Measurements from ENCODE around the gene FOXO6.

Gene FOXO6

GRCh38 chr1:41353744-41354143 lies 7.5 kb upstream of the FOXO6 start:
- DNase-seq = no peak

- DNase-seq = no peak
These were observed 6.3 kb upstream of the FOXO6 start for GRCh38 chr1:41354956-41355355.

- DNase-seq = no peak
These were observed 5.9 kb upstream of the FOXO6 start for GRCh38 chr1:41355356-41355755.

GRCh38 chr1:41355761-41356160 lies 5.5 kb upstream of the FOXO6 start:
- no peak for DNase-seq

DNA sequence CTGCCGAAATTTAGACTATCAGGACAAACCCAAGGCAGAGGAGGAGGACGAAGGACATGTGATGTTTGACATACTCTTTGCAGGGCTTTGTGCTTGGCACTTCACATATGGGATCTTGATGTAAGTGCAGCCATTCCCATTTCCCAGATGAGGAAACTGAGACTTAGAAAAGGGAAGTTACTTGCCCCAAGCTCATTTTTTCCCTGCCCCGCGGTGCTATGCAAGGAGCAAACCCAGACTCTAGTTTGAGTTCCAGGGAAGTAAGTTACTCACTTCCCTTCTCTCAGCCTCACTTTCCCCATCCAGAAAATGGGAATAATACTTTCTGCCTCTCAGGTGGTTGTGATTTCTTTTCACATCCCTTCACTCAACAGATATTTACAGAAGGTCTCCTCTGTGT lies 4.5 kb upstream of the FOXO6 start:
- DNase-seq = no peak

- no peak for DNase-seq
These were observed 3.7 kb upstream of the FOXO6 start for GRCh38 chr1:41357451-41358101.

- no peak for DNase-seq
These were observed 2.9 kb upstream of the FOXO6 start for GRCh38 chr1:41358131-41359021.

DNA sequence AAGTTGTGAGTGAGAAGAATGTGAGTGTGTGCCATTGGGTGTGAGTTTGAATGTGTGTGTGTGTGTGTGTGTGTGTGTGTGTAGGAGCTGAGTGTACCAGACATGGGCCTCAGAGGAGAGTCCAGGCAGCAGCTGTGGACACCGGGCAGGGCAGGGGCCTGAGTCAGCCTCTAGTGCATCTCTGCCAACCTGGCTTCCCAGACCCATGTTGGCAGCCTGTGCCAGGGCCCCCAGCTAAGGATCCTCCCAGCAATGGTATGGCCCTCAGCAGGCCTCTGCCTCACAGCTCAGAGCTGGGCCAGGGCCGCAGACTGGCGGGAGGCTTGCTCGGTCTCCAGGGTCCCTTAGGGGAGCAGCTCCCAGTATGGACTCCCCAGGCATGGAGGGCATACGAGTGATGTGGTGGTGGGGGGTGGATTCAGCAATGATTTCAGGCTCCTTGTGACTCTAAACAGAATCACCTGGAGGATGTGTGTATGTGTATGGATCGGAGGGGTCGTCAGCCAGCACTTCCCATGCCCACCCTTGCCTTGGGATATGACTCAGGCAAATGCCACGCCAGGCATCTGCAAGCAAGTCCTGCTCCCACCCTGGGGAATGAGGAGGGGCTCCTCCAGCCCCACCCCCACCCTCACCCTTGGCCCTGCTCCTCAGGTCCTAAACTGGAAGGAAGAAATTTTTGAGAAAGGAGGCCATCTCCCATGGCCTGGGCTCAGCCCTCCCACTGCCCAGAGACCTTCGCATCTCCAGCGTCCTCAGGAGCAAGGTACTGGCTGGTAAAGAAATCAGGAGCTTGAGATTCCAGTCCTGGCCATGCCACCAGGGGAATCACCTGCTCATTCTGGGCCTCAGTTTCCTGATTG lies 1.8 kb upstream of the FOXO6 start:
- no peak for DNase-seq

DNA sequence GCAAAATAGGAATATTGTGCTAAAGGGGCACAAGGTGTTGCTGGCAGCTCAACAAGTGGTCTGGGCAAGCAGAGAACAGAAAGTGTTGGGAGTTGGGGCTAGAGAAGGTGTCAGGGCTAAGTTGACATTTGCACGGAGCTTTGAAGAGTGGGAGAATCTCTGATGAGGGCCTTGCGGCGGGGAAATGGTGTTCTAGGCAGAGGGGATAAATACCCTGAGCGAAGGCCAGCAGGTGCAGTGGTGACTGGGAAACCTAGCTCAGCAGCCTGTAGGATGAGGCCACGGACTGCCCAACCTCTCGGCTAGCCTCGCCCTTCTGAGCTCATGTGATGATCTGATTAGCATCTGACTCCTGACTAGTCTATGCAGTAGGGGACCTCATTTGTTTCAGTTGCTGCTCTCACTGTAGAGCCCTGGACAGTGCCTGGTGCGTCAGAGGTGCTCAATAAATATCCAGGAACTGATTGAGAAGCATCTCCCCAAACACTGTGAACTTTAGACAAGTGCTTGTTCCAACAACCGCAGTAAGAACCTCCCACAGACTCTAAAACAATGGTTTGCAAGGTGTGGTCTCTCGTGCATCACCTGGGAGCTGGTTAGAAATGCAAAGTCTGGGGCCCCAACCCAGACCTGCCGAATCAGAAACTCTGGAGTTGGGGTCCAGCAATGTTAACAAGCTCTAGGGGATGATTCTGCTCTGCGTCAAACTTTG lies 1.0 kb upstream of the FOXO6 start:
- no peak for DNase-seq

DNA sequence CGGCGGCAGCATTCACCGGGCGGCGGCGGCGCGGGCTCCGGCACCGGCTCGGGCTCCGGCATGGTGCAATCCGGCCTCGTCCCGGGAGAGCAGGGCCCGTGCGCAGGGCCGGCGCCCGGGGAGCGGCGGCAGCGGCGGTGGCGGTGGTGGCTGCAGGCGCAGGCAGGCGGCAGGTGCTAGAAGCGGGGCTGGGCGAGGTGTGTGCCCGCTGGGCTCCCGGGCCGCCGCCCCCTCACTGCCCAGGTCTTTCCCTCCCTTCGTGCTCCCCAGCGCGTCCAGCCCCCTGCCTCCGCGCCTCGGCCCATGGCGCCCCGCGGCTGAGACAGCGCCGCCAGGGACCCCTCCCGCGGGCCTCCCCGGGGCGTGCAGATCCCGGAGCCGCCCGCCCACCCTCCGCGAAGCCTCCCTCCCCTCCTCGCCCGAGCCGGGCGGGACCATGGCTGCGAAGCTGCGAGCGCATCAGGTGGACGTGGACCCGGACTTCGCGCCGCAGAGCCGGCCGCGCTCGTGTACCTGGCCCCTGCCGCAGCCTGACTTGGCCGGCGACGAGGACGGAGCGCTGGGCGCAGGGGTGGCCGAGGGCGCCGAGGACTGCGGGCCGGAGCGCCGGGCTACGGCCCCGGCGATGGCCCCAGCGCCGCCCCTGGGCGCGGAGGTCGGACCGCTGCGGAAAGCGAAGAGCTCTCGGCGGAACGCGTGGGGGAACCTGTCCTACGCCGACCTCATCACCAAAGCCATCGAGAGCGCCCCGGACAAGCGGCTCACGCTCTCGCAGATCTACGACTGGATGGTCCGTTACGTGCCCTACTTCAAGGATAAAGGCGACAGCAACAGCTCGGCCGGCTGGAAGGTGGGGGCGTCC lies 492 bp downstream of the FOXO6 start:
- no peak for DNase-seq

GRCh38 chr1:41362357-41362721 lies 1.1 kb downstream of the FOXO6 start:
- DNase-seq = no peak

DNA sequence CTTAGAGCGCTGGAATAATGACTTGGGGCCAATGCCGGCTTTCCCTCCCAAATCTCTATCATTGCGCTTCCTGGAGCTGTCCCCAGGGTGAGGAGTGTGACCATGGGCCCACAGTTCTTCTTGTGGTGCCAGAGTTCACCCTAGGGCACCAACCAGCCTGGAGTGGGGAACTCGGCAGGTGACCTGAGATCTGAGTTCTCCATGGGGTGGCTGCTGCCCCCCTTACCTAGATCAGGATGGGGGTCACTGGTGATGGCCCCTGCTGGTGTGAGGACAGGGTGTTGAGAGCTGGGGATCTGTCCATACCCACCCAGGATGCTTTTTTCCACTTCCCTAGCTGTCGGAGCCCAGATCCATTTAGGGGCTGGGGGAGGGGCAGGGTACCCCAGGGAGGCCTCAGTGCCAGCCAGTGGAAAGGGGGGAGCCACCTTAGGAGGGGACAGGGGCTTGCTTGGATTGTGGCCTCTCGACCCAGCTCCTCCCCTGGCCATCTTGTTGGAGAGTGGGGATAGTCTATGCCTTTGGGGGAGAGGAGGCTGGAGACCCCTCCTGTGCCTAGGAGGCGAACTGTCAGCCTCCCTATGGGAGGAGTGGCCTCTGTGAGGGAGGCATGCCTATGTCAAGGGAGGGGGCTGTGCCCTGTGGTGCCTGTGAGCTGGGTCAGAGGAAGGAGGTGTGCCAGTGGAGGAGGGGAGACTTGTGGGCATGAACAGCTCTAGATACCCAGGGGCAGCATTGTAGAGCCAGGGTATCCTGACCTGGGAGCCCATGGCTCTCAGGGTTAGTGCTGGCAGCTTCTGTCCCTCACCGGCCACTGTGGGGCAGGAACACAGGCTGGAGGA lies 1.7 kb downstream of the FOXO6 start:
- no peak for DNase-seq

DNA sequence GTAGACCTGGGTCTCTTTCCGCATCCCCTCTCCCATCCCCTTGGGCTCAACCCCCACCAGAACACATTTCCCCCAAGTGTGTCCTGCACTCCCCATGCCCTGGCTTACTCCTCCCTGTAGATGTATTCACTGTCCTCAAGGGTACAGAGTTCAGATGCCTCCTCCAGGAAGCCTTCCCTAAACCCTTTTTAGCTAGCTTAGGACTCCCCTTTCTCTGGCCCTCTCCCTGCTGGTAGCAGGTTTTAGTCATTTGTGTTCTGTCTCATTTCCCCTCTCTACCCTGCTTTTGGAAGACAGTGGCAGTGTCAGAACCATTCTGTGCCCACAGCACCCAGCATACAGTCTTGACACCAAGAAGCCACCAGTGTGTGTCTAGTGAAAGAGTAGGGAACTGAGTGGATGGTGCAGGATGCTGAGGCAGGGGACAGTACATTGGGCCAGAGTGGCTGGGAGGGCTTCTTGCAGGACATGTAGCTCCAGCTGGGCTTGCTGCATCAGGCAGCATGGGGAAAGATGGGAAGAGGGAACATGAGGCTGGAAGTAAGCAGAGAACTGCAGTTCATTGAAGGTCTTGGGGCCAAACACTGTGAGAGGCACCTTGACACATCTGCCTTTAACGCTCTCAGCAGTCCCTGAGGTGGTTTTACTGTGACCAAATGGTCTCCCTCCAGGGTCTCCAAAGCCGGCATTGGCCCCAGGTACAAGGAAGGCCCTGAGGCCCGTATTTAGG lies 2.5 kb downstream of the FOXO6 start:
- DNase-seq = no peak

DNA sequence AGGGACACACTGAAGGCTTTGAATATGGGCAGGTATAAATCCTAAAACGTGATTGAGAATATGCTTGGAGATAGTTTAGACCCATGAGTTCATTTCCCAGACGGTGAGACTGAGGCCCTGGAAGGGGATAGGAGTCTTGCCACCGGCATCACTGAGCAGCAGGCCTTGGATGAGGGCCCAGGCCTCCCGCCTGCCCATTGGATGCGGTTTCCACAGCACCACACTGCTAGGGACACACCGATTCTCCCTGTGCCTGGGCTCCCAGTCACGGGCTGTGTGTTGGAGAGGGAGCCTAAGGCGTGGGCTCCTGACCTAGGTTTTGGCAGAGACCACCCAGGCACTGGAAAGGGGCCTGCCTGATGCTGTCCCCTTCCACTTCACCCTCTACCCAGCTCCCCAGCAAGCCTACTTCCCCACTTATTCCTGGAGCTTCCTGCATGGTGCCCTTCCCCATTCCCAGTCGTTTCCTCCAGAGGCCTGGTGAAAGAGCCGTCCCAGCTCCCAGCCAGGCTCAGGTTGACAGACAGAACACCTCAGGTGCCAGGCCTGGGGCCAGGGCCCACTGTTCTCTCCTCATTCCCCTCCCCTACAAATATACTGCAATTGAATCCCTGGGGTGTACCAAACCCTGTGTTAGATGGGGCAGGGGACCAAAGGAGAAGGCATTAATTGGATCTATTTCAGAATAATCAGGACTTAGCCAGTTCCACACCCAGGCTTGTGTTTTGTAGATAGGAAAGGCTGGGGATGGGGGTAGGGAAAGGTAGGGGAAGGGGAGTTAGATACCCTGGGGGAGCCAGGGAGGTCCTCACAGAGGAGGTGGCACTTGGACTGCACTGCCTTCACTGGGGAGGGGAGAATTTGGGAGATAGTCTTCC lies 3.4 kb downstream of the FOXO6 start:
- no peak for DNase-seq

GRCh38 chr1:41365320-41365633 lies 4.0 kb downstream of the FOXO6 start:
- DNase-seq = no peak

- peak; percentile 24 for DNase-seq
These were observed 4.7 kb downstream of the FOXO6 start for GRCh38 chr1:41365772-41366454.

DNA sequence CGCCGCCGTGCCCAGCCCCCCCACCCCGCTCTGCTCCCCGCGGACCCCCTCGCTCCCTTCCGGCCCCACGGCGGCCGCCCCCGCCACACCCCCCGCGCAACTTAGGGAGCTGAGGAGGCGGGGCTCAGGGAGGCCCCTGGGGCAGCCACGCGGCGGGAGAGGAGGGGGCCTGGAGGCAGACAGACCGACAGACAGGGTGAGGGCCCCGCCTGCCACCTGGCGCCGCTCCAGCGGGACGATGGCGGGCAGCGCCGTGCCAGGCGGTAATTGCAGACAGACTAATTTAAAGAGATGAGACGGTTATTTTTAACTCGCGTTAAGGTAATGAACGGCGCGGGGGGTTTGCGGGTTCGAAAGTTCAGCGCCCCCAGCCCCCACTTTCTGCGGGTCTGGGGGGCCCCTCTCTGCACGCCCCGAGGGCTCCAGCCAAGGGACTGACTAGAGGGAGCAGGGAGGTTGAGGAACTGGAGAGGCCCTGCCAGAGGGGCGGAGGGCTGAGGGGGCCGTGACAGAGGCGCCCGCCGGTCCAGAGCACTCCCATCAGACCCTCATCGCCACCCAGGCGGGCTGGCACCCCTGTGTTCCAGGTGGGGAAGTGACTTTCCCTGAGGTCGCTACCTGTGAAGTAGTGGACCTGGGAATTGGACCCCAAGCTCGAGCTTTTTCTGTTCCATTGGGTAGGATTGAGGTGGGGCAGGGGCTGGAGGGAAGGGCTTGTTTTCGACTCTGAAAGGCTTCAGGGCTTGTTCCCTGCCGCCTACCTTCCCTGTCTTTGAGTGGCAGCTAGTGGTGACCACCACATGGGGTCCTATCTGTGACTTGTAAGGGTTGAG lies 5.4 kb downstream of the FOXO6 start:
- no peak for DNase-seq

- DNase-seq = no peak
These were observed 6.0 kb downstream of the FOXO6 start for GRCh38 chr1:41367288-41367642.
